ENCODE measurements around the gene TPST2.

TPST2 gene

GRCh38 chr22:26522592-26522991 is 67.3 kb downstream of the TPST2 start:
- no peak for TF ChIP-seq REST (IDR thresholded peaks at IDR 0.05; ENCODE audit: insufficient read depth in 1 of 2, low read depth in 2 of 2, low read length in 2 of 2)
- no peak for TF ChIP-seq POLR2AphosphoS5 (IDR thresholded peaks at IDR 0.05; ENCODE audit: low read depth, low read length)
- no peak for TF ChIP-seq FOXP2 (optimal IDR thresholded peaks at IDR 0.05; ENCODE audit: borderline replicate concordance, extremely low read depth, extremely low read length, insufficient read depth)
- TF ChIP-seq SIN3A (IDR thresholded peaks at IDR 0.05; ENCODE audit: borderline replicate concordance, insufficient read depth, low read length) = no peak

DNA sequence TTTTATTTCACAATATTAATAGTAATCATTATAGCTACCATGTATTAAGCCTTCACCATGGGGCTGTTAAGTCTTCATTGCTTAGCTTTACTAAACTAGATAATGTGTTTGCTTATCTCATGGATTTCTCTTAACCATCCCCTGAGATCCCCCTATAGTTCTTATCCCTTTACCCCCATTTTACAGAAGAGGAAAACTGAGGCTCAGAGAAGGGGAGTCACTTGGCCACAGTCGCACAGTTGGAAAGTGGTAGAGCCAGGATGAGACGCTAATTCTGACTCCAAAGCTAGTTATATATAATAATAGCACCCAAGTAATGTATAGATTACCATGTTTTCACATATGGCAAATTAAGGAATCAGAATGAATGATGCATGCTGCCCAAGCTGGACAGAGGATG is 67.9 kb downstream of the TPST2 start:
- no peak for TF ChIP-seq REST (IDR thresholded peaks at IDR 0.05; ENCODE audit: insufficient read depth in 1 of 2, low read depth in 2 of 2, low read length in 2 of 2)
- no peak for TF ChIP-seq SIN3A (IDR thresholded peaks at IDR 0.05; ENCODE audit: borderline replicate concordance, insufficient read depth, low read length)
- no peak for TF ChIP-seq POLR2AphosphoS5 (IDR thresholded peaks at IDR 0.05; ENCODE audit: low read depth, low read length)
- no peak for TF ChIP-seq FOXP2 (optimal IDR thresholded peaks at IDR 0.05; ENCODE audit: borderline replicate concordance, extremely low read depth, extremely low read length, insufficient read depth)
- no peak for TF ChIP-seq TAF1 (IDR thresholded peaks at IDR 0.05; ENCODE audit: borderline replicate concordance, insufficient read depth, low read length)

DNA sequence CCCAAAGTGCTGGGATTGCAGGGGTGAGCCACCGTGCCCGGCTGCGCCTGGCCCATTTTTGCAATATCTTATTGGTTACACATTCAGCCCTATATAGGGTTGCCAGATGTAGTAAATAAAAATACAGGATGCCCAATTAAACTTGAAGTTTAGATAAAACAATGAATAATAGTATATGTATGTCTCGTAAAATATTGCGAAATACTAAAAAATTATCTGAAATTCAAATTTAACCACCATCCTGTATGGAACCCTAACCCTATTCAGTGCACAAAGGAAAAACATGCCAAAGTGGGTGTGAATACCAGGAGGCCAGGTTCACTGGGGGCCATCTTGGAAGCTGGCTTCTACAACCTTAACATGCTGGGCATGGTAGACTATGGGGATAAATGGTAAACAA is 72.5 kb downstream of the TPST2 start:
- TF ChIP-seq REST (IDR thresholded peaks at IDR 0.05; ENCODE audit: insufficient read depth in 1 of 2, low read depth in 2 of 2, low read length in 2 of 2) (no peak), POLR2AphosphoS5 (IDR thresholded peaks at IDR 0.05; ENCODE audit: low read depth, low read length) (no peak), FOXP2 (optimal IDR thresholded peaks at IDR 0.05; ENCODE audit: borderline replicate concordance, extremely low read depth, extremely low read length, insufficient read depth) (no peak), SIN3A (IDR thresholded peaks at IDR 0.05; ENCODE audit: borderline replicate concordance, insufficient read depth, low read length) (no peak), TAF1 (IDR thresholded peaks at IDR 0.05; ENCODE audit: borderline replicate concordance, insufficient read depth, low read length) (no peak)

GRCh38 chr22:26516503-26516902 is 73.4 kb downstream of the TPST2 start:
- TF ChIP-seq REST (IDR thresholded peaks at IDR 0.05; ENCODE audit: insufficient read depth in 1 of 2, low read depth in 2 of 2, low read length in 2 of 2) (no peak), SIN3A (IDR thresholded peaks at IDR 0.05; ENCODE audit: borderline replicate concordance, insufficient read depth, low read length) (no peak), FOXP2 (optimal IDR thresholded peaks at IDR 0.05; ENCODE audit: borderline replicate concordance, extremely low read depth, extremely low read length, insufficient read depth) (no peak), TAF1 (IDR thresholded peaks at IDR 0.05; ENCODE audit: borderline replicate concordance, insufficient read depth, low read length) (no peak), POLR2AphosphoS5 (IDR thresholded peaks at IDR 0.05; ENCODE audit: low read depth, low read length) (no peak)

GRCh38 chr22:26515931-26516330 is 74.0 kb downstream of the TPST2 start:
- no peak for TF ChIP-seq TAF1 (IDR thresholded peaks at IDR 0.05; ENCODE audit: borderline replicate concordance, insufficient read depth, low read length)
- no peak for TF ChIP-seq FOXP2 (optimal IDR thresholded peaks at IDR 0.05; ENCODE audit: borderline replicate concordance, extremely low read depth, extremely low read length, insufficient read depth)
- no peak for TF ChIP-seq SIN3A (IDR thresholded peaks at IDR 0.05; ENCODE audit: borderline replicate concordance, insufficient read depth, low read length)
- TF ChIP-seq REST (IDR thresholded peaks at IDR 0.05; ENCODE audit: insufficient read depth in 1 of 2, low read depth in 2 of 2, low read length in 2 of 2) = no peak

Measured in PFSK-1 (cell line).